Parathyroid adenoma (tissue), 2 donors: Measurements from ENCODE around the gene DLX3.

ENCODE experiments used
- H2AFZ ChIP-seq: fragments of 300-600 bp; sonication (generic); one replicate; pipeline ENCODE4 v1.7.0; 2017; ENCODE audit warnings: antibody characterized with exemption, mild to moderate bottlenecking
- H3K27ac ChIP-seq: fragments of 300-600 bp; sonication (generic); one replicate; pipeline ENCODE4 v1.7.0; 2017
- H3K27me3 ChIP-seq: fragments of 300-600 bp; sonication (generic); one replicate; pipeline ENCODE4 v1.7.0; 2017; ENCODE audit warnings: low read length; ENCODE audit not compliant: control insufficient read depth, insufficient read depth
- H3K36me3 ChIP-seq: fragments of 300-600 bp; sonication (generic); one replicate; pipeline ENCODE4 v1.7.0; 2017; ENCODE audit warnings: low read length; ENCODE audit not compliant: control insufficient read depth, insufficient read depth
- H3K4me1 ChIP-seq: fragments of 300-600 bp; sonication (generic); one replicate; pipeline ENCODE4 v1.7.0; 2017; ENCODE audit warnings: control low read depth
- H3K4me2 ChIP-seq: fragments of 300-600 bp; sonication (generic); one replicate; pipeline ENCODE4 v1.7.0; 2017; ENCODE audit warnings: low read length
- H3K4me3 ChIP-seq: fragments of 300-600 bp; sonication (generic); one replicate; pipeline ENCODE4 v1.7.0; 2017; ENCODE audit warnings: low read depth, low read length
- H3K79me2 ChIP-seq: fragments of 300-600 bp; sonication (generic); one replicate; pipeline ENCODE4 v1.7.0; 2017; ENCODE audit warnings: control low read depth
- H3K9ac ChIP-seq: fragments of 300-600 bp; sonication (generic); one replicate; pipeline ENCODE4 v1.7.0; 2017; ENCODE audit warnings: mild to moderate bottlenecking
- H3K9me3 ChIP-seq: fragments of 300-600 bp; sonication (generic); one replicate; pipeline ENCODE4 v1.7.0; 2017; ENCODE audit warnings: low read length; ENCODE audit not compliant: control insufficient read depth
- CTCF ChIP-seq: fragments of 300-600 bp; sonication (generic); IDR thresholded peaks from one replicate; pipeline ENCODE4 v1.7.0; 2017; ENCODE audit warnings: antibody characterized with exemption, mild to moderate bottlenecking
- donor health status: primary hyperparathyroidism.

DLX3 gene

GRCh38 chr17:49946208-49946607 lies 48.8 kb downstream of the DLX3 start:
- Histone ChIP-seq H3K27me3 (no peaks in the 10 kb centered on the region), H3K36me3 (no peaks in the 10 kb centered on the region), H3K4me3 (no peak overlapping the region), H3K9ac (no peak overlapping the region), H3K4me2 (no peak overlapping the region), H2AFZ (no peak overlapping the region), H3K4me1 (no peaks in the 10 kb centered on the region), H3K27ac (no peak overlapping the region), H3K79me2 (no peaks in the 10 kb centered on the region), H3K9me3 (no peaks in the 10 kb centered on the region)
- TF ChIP-seq CTCF, result no peak

- Histone ChIP-seq H3K79me2 (no peaks in the 10 kb centered on the region), H3K9me3 (no peaks in the 10 kb centered on the region), H3K27ac (no peak overlapping the region), H3K9ac (no peak overlapping the region), H3K4me1 (no peaks in the 10 kb centered on the region), H3K4me3 (no peak overlapping the region), H3K27me3 (no peaks in the 10 kb centered on the region), H3K36me3 (no peaks in the 10 kb centered on the region), H2AFZ (no peak overlapping the region), H3K4me2 (no peak overlapping the region)
- TF ChIP-seq CTCF, result no peak
Observed at GRCh38 chr17:49944273-49944870, 50.7 kb downstream of the DLX3 start.

GRCh38 chr17:49942947-49943346 lies 52.1 kb downstream of the DLX3 start:
- Histone ChIP-seq H3K9ac (no peak overlapping the region), H3K79me2 (no peaks in the 10 kb centered on the region), H3K9me3 (no peaks in the 10 kb centered on the region), H3K4me2 (no peak overlapping the region), H3K4me1 (no peaks in the 10 kb centered on the region), H3K4me3 (no peak overlapping the region), H3K27ac (no peak overlapping the region), H3K27me3 (no peaks in the 10 kb centered on the region), H3K36me3 (no peaks in the 10 kb centered on the region), H2AFZ (no peak overlapping the region)
- no peak for TF ChIP-seq CTCF

- H3K4me1 ChIP-seq, result no peaks in the 10 kb centered on the region
- H3K36me3 ChIP-seq, result no peaks in the 10 kb centered on the region
- no peaks in the 10 kb centered on the region for H3K27me3 ChIP-seq
- no peak overlapping the region for H3K4me3 ChIP-seq
- no peak overlapping the region for H3K9ac ChIP-seq
- H3K4me2 ChIP-seq, result no peak overlapping the region
- no peaks in the 10 kb centered on the region for H3K9me3 ChIP-seq
- no peak for TF ChIP-seq CTCF
- H3K79me2 ChIP-seq, result no peaks in the 10 kb centered on the region
- H2AFZ ChIP-seq, result no peak overlapping the region
- H3K27ac ChIP-seq, result no peak overlapping the region
Observed at GRCh38 chr17:49941427-49941826, 53.6 kb downstream of the DLX3 start.
